Natural killer cell treated with Interleukin-12 subunit alpha and Interleukin-12 subunit beta and Interleukin-15 and Interleukin-18, amount 100 ng/mL, for 72 hours (primary cell): ENCODE results near the gene TEKTIP1. TPM values are rescaled to one million over a fixed set of nuclear protein-coding genes. Genes with fewer than 3 reads are reported as not detected.

Source experiments
- ATAC-seq, 2 donors: fragments of 150-1000 bp; cut with Tn5 transposase in 1 of 2; sonication (Bioruptor Pico), chemical (Tn5 transposase) in 1 of 2; 2 replicates each; pipeline ENCODE4 v1.10.0; 2021
- DNase-seq: peaks from one replicate; pipeline ENCODE4 v3.0.0; 2022; ENCODE audit warnings: low spot score
- H3K27ac Mint-ChIP-seq, 2 donors: 1 replicate in 1 of 2; 2 replicates in 1 of 2; pipeline ENCODE4 v1.8.0; 2022; ENCODE audit warnings: mixed read lengths in 2 of 2, mild to moderate bottlenecking in 1 of 2, moderate library complexity in 1 of 2
- H3K27me3 Mint-ChIP-seq, 2 donors: 1 replicate in 1 of 2; 2 replicates in 1 of 2; pipeline ENCODE4 v1.8.0; 2022; ENCODE audit warnings: mixed read lengths in 2 of 2
- H3K36me3 Mint-ChIP-seq: one replicate; pipeline ENCODE4 v1.8.0; 2022; ENCODE audit warnings: mixed read lengths
- H3K4me1 Mint-ChIP-seq, 2 donors: 1 replicate in 1 of 2; 2 replicates in 1 of 2; pipeline ENCODE4 v1.8.0; 2022; ENCODE audit warnings: low read depth in 2 of 2, mixed read lengths in 2 of 2, mild to moderate bottlenecking in 1 of 2
- H3K4me3 Mint-ChIP-seq: one replicate; pipeline ENCODE4 v1.8.0; 2022; ENCODE audit warnings: mixed read lengths
- H3K9me3 Mint-ChIP-seq: 2 replicates; pipeline ENCODE4 v1.8.0; 2022; ENCODE audit warnings: mixed read lengths
- total RNA-seq, 2 donors: library from RNA; stranded (reverse); gene quantifications; one replicate each; pipeline ENCODE4 v1.2.3, GENCODE V29; 2022

Gene TEKTIP1
- total RNA-seq, 2 donors from 2014 or later = 3.3 to 4.4 TPM

DNA sequence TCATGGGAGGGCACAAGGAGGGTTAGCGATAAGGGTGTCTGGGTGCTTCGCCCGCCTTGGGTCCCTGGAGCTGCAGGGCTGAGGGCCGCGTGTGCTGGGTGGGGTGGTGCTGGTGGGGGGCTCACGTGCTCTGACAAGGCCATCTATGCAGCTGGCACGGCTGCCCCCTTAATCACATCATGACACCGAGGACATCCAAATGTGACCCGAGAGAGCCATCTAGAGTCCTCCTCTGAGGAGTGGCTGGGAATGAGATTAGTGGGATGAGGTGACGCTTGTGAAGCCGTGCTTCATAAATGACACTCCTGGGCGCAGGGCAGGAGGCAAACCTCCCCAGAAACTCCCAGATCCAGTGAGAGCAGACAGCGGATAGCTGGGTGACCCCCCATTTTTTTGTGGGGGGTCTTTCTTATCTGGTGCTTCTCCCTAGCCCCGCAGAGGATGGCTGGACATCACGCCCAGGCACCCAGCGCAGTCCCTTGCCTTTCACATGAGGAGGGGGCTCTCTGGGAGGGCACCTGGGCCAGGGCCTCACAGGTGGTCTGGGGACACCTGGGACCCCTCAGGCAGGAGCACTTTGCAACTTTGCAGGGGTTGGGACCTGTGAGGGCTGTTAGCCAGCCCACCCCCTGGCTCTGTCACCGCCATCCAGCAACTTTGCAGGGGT lies 26.3 kb upstream of the TEKTIP1 start:
- DNase-seq (no peak), ATAC-seq (no peak)
- Mint-ChIP-seq H3K9me3 (no peaks in the 10 kb centered on the region), H3K36me3 (no peaks in the 10 kb centered on the region), H3K4me1 (peaks cover 18 to 40% of the 10 kb centered on the region in 2 donors), H3K4me3 (no peak overlapping the region), H3K27me3 (no peaks in the 10 kb centered on the region), H3K27ac (no peak overlapping the region)

DNA sequence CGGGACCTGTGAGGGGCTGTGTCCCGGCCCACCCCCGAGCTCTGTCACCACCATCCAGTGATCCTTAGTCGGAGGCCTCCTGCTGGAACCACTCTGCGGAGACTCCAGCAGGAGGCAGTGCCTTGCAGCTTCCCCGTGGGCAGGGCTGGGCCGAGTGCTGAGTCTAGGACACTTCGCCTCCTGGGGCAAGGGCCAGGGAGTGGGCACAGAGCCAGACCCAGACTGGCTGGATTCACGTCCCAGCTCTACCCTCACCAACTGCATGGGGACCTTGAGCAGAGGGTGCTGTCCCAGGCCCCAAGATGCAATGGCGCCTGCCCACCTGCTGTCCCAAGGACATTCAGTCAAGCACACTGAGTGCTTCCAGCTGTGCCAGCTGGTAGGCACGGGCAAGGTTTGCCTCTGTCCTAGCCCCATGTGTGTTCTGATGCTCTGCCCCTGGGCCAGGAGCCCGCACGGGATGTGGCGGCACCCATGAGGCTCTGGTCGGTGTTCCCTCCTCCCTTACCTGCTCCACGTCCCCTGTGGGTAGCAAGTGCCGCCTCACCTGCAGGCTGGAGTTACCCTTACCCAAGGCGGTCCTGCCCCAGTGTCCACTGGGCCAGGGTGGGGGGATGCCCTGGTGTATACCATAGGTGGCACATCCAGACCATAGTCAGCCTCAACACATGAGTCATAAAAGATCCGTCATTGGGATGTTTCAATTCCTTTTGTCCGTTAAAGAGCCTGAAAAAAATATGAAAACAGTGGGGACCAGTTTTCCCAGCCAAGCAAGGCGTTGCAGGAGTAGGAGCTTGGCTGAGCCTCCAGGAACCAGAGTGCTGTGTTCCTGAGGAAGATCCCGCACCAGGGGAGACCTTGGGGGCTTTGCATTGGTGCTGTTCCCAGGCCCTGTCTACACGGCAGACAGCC lies 25.5 kb upstream of the TEKTIP1 start:
- H3K27ac Mint-ChIP-seq = no peak overlapping the region

DNA sequence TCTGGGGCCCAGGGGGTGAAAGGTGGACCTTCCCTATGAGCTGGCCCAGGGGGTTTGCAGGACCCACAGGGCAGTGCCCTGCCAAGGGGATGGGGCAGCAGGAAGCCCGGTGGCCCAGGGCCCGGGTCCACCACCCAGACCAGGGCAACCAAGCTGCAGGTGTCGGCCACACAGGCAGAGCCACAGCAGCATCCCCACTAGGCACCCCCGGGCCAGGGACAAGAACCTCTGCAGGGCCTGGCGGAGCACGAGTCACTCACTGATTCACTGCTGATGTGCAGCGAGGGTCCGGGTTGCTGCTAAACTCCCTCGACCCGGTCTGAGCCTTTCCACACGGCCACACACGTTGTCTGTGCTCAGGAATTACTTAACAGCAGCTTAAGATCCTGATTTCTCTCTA lies 24.0 kb upstream of the TEKTIP1 start:
- Mint-ChIP-seq H3K36me3 (no peaks in the 10 kb centered on the region), H3K4me1 (peaks cover 7 to 25% of the 10 kb centered on the region in 2 donors), H3K9me3 (no peaks in the 10 kb centered on the region), H3K27ac (no peak overlapping the region), H3K4me3 (no peak overlapping the region), H3K27me3 (no peaks in the 10 kb centered on the region)
- ATAC-seq = no peak
- no peak for DNase-seq

More for the DNA sequence above, 25.5 kb upstream of the TEKTIP1 start:
- no peaks in the 10 kb centered on the region for H3K27me3 Mint-ChIP-seq
- peaks cover 18 to 37% of the 10 kb centered on the region in 2 donors for H3K4me1 Mint-ChIP-seq
- H3K4me3 Mint-ChIP-seq = no peak overlapping the region
- no peak for DNase-seq
- no peaks in the 10 kb centered on the region for H3K9me3 Mint-ChIP-seq
- H3K36me3 Mint-ChIP-seq = no peaks in the 10 kb centered on the region
- ATAC-seq = no peak

DNA sequence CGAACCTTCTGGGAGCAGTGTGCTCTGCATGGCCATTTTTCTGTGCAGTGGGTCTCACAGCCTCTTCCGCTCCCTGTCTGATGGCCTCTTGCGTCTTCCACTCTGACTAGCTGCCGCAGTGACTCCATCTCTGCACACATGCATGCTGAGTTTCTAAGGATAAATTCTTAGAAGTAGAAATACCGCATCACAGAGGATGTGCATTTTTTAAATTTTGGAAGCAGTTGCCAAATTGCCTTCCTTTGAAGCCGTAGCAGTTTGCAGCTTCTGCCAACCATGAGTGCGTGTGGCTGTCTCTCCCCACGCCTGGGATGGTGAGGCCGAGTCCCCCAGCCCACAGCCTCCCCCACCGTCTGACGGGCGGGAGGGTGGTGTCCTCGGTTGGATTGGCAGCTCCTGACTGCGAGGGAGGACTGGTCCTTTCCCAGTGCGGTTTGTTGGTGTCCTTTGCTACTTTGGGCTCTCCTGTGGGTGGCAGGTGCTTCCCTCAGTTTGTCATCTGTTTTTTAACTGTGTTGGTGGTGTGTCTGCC lies 23.0 kb upstream of the TEKTIP1 start:
- Mint-ChIP-seq H3K27me3 (no peaks in the 10 kb centered on the region), H3K4me1 (peaks cover 6 to 23% of the 10 kb centered on the region in 2 donors), H3K4me3 (no peak overlapping the region), H3K9me3 (no peaks in the 10 kb centered on the region), H3K27ac (no peak overlapping the region), H3K36me3 (no peaks in the 10 kb centered on the region)
- DNase-seq (no peak), ATAC-seq (no peak)

DNA sequence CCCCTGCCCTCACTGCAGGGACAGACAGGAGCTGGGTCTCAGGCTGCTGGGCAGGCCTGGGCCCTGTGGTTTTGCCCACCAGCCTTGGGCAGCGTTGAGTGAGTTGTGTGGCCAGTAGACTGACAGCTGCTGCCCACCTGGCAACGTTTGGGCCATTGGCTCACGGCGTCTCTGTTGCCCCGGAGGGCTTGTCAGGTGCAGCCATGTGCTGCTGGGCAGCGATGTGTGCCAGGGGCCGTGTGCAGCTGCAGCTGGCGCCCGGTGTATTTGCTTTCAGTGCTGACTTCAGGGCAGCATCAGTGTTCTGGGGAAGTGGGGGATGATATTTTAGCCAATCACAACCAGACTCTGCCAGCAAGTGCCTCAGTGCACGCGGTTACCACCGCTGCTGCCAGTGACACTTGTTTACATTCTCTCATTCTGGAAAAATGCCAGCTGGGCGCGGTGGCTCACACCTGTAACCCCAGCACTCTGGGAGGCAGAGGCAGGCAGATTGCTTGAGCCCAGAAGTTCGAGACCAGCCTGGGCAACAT lies 22.2 kb upstream of the TEKTIP1 start:
- H3K4me1 Mint-ChIP-seq = peaks cover 9 to 25% of the 10 kb centered on the region in 2 donors
- H3K36me3 Mint-ChIP-seq = no peaks in the 10 kb centered on the region
- ATAC-seq (no peak), DNase-seq (no peak)
- H3K27ac Mint-ChIP-seq = no peak overlapping the region
- H3K27me3 Mint-ChIP-seq = no peaks in the 10 kb centered on the region
- H3K9me3 Mint-ChIP-seq = no peaks in the 10 kb centered on the region
- H3K4me3 Mint-ChIP-seq = no peak overlapping the region

DNA sequence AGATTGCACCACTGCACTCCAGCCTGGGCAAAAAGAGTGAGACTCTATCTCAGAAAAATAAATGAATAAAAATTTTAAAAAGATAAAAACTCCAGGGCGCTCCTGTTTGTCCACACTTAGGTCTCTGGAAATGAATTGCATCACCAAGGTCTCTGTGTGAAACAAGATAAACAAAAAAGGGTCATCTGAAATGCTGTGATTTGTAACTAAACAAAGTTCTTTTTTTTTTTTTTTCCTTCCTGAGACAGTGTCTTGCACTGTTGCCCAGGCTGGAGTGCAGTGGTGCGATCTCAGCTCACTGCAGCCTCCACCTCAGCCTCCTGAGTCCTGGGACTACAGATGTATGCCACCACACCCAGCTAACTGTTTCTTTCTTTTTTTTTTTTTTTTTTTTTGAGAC lies 21.3 kb upstream of the TEKTIP1 start:
- H3K4me1 Mint-ChIP-seq = peaks cover 9 to 24% of the 10 kb centered on the region in 2 donors
- no peaks in the 10 kb centered on the region for H3K36me3 Mint-ChIP-seq
- no peaks in the 10 kb centered on the region for H3K9me3 Mint-ChIP-seq
- no peak for ATAC-seq
- H3K4me3 Mint-ChIP-seq = no peak overlapping the region
- no peak for DNase-seq
- H3K27ac Mint-ChIP-seq = no peak overlapping the region
- no peaks in the 10 kb centered on the region for H3K27me3 Mint-ChIP-seq

DNA sequence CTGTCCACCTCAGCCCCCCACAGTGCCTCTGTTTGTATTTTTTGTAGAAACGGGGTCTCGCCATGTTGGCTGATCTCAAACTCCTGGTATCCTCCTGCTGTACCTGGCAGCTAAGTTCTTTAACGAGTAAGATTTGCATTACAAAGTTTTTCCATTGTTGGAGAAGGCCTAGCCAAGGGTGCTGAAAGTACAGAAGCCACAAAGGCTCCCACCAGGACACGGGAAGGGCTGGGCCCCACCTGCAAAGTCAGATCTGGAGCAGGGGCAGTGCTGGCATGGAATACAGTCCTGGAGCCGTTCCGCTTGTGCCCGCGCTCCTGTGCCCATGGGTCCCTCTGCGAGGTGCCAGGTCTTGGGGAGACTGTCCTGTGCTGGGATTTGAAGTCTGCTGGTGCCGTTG lies 20.7 kb upstream of the TEKTIP1 start:
- Mint-ChIP-seq H3K4me3 (no peak overlapping the region), H3K4me1 (peaks cover 9 to 24% of the 10 kb centered on the region in 2 donors), H3K27me3 (no peaks in the 10 kb centered on the region), H3K9me3 (no peaks in the 10 kb centered on the region), H3K27ac (no peak overlapping the region), H3K36me3 (no peaks in the 10 kb centered on the region)
- DNase-seq (no peak), ATAC-seq (no peak)

DNA sequence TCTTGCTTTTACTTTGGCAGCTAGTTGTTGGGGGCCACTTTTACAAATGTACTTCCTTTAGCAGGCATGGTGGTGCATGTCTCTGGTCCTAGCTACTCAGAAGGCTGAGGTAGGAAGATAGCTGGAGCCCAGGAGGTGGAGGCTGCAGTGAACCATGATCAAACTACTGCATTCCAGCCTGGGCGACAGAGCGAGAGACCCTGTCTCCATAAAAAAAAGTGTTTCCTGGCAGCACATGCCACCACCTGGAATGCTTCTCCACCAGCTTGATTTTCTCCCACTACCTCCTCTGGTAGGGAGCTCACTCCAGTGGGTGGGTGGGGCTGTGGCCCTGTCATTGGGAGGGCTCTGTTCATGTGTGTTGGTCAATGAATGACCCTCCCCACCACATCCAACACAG lies 20.3 kb upstream of the TEKTIP1 start:
- no peaks in the 10 kb centered on the region for H3K27me3 Mint-ChIP-seq
- no peak overlapping the region for H3K4me3 Mint-ChIP-seq
- DNase-seq (no peak), ATAC-seq (no peak)
- no peaks in the 10 kb centered on the region for H3K36me3 Mint-ChIP-seq
- peaks cover 9 to 23% of the 10 kb centered on the region in 2 donors for H3K4me1 Mint-ChIP-seq
- H3K9me3 Mint-ChIP-seq = no peaks in the 10 kb centered on the region
- no peak overlapping the region for H3K27ac Mint-ChIP-seq

DNA sequence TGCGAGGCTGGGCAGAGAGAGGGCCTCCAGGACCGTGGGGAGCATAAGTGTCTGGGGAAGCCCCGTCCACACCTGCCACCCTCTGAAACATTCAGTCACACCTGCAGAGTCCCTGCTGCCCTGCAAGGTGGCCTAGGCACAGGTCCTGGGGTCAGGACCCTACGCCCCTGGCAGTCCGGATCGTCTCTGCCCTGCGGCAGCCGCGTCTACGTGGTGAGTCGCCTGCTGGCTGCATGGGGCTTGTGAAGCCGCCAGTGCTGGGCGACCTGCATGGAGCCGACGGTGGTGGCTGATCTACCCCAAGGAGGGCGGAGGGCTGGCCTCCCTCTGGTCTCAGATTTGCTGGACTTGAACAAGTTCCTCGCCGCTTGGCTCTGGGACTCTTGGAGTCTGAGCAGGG lies 19.8 kb upstream of the TEKTIP1 start:
- no peak for ATAC-seq
- no peaks in the 10 kb centered on the region for H3K36me3 Mint-ChIP-seq

DNA sequence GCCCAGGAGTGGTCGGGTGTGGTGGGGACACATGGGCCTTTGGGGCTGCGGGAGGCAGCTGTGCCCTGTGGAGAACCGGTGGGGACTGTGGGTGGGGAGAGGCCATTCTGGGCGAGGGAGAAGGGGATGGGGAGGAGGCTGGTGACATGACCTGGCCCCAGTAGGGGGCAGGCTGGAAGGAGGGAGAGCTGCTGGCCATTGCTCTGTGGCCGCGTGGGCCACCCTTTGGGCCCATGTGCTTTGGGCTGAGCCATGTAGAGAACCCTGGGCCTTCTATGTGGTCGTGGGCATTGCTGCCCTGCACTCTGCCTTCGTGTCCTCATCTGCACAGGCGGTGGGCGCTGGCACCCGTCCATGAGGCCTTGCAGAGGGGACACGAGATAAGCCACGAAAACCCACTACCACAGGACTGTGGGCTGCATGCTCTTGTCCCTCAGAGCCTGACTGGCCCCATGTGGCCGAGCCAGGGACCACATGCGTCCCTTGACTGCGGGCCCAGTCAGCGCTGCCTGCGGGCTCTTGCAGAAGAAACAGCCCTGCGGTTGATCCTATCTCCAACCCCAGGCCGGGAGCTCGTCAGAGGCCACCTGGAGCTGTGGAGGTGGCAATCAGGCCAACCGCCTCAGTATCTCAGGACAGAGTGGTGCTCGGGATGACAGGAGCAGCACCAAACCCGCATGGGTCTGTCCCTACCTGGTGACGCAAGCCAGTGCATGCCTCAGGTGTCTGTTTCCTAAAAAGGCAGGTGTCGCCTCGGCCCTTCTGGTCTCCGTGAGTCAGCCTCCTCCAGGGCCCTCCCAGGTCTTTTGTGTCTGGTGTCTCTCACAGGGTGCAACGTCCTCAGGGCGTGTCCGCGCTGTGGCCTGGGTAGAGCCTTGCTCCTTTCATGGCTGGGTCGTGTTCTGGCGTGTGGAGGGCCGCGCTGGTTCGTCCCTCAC lies 18.5 kb upstream of the TEKTIP1 start:
- Mint-ChIP-seq H3K4me3 (peak overlapping the region; percentile 12), H3K27ac (no peak overlapping the region), H3K9me3 (no peaks in the 10 kb centered on the region), H3K4me1 (peaks cover 9 to 20% of the 10 kb centered on the region in 2 donors), H3K36me3 (no peaks in the 10 kb centered on the region), H3K27me3 (no peaks in the 10 kb centered on the region)
- DNase-seq = no peak
- ATAC-seq = peak in 1 of 2 donors; percentile 31

More for the DNA sequence above, 19.8 kb upstream of the TEKTIP1 start:
- no peak overlapping the region for H3K4me3 Mint-ChIP-seq
- no peak for DNase-seq
- no peaks in the 10 kb centered on the region for H3K27me3 Mint-ChIP-seq
- no peaks in the 10 kb centered on the region for H3K9me3 Mint-ChIP-seq
- peaks cover 9 to 24% of the 10 kb centered on the region in 2 donors for H3K4me1 Mint-ChIP-seq
- no peak overlapping the region for H3K27ac Mint-ChIP-seq

DNA sequence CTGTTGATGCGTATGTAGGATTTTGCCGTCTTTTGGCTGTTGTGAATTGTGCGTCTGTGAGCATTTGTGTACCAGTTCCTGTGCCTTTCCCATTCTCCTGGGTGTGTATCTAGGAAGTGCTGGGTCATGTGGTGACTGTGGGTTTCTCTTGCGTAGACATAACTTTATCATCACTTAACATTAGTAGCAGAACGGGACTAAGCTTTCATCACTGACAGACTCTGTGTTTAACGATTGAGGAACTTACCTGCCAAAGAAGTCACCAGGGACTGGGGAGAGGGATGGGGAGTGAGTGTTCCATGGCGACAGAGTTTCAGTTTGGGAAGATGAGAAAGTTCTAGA lies 17.9 kb upstream of the TEKTIP1 start:
- Mint-ChIP-seq H3K27ac (no peak overlapping the region), H3K4me3 (peak overlapping the region; percentile 12), H3K36me3 (no peaks in the 10 kb centered on the region), H3K27me3 (no peaks in the 10 kb centered on the region), H3K9me3 (no peaks in the 10 kb centered on the region), H3K4me1 (peaks cover 6 to 17% of the 10 kb centered on the region in 2 donors)
- ATAC-seq (no peak), DNase-seq (no peak)

DNA sequence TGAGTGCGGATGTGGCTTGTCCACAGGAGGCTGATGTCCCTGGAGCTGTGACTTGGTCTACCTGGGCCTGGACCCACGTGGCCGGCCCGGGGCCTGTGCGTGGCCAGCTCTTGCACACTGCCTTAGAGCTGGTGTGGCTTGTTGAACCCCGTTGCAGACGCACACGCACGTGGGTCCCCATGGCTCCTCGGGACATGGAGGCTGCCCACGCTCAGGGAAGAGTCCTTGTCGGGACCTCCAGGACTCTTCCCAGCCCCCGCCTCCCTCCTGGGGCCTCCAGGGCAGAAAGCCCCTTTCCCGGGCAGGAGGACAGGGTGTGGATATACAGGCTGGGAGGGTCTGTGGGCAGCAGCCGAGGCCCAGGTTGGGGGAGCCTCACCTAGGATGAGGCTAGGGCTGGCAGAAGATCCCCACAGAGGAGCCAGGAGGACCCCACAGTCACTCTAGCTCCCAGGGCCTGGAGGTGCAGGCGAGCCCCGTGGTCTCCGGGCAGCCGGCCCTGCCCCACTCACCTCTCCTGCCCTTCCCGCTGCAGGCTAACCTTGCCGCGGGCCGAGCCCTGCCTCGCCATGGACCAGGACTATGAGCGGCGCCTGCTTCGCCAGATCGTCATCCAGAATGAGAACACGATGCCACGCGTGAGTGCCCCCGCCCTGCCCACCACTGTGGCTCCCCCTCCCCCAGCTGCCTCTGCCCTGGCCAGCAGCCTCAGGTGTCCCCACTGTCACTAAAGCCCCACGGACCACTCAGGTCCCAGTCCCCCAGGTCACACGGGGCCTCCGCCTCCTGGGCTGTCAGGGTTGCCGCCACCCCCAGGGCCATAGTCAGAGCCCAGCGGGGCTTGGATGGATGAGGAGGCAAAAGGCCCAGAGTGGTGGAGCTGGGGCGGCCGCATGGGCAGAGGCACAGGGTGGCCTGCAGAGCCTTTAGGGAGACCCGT lies 16.3 kb upstream of the TEKTIP1 start:
- Mint-ChIP-seq H3K36me3 (no peaks in the 10 kb centered on the region), H3K4me3 (no peak overlapping the region), H3K27ac (peak overlapping the region in 1 of 2 donors; percentile 68), H3K4me1 (peaks cover 6 to 15% of the 10 kb centered on the region in 2 donors), H3K27me3 (no peaks in the 10 kb centered on the region), H3K9me3 (no peaks in the 10 kb centered on the region)
- DNase-seq (peak; percentile 58), ATAC-seq (no peak)
